Bone marrow (tissue), 2 donors: ENCODE measurements around the gene SF1.
A peak's percentile ranks its signal among the peaks of the same experiment; 100 is the strongest.

Experiments used
- DNase-seq, 2 donors: peaks; one replicate each; lab custom pipeline; 2025; lab: John Stamatoyannopoulos, UW

SF1 gene

GRCh38 chr11:64724863-64725532, 53.3 kb downstream of the SF1 start:
- no peak for DNase-seq

- no peak for DNase-seq
Measured at GRCh38 chr11:64723907-64724862, 54.2 kb downstream of the SF1 start.

GRCh38 chr11:64723117-64723906, 55.0 kb downstream of the SF1 start, which contains the start of gene NRXN2:
Gene NRXN2, minus strand, starts transcription at chr11:64723197. Its CDS starts 9,498 bp downstream, at chr11:64713699.
- peak; percentile 14 to 54 for DNase-seq

GRCh38 chr11:64722141-64723065, 55.9 kb downstream of the SF1 start:
- no peak for DNase-seq

GRCh38 chr11:64721359-64721699, 57.0 kb downstream of the SF1 start:
- DNase-seq, result no peak

- DNase-seq, result no peak
Measured at GRCh38 chr11:64720640-64721358, 57.5 kb downstream of the SF1 start.

- no peak for DNase-seq
Measured at GRCh38 chr11:64720167-64720566, 58.2 kb downstream of the SF1 start.

GRCh38 chr11:64719406-64719805, 58.9 kb downstream of the SF1 start:
- DNase-seq, result no peak

GRCh38 chr11:64718780-64719124, 59.6 kb downstream of the SF1 start:
- no peak for DNase-seq

- DNase-seq, result no peak
Measured at GRCh38 chr11:64718084-64718779, 60.1 kb downstream of the SF1 start.

- DNase-seq, result no peak
Measured at GRCh38 chr11:64717268-64717578, 61.1 kb downstream of the SF1 start.

GRCh38 chr11:64716473-64717267, 61.7 kb downstream of the SF1 start:
- peak in 1 of 2 donors; percentile 16 for DNase-seq

- DNase-seq, result no peak
Measured at GRCh38 chr11:64715756-64716472, 62.4 kb downstream of the SF1 start.

GRCh38 chr11:64715110-64715509, 63.2 kb downstream of the SF1 start:
- DNase-seq, result no peak

- DNase-seq, result no peak
Measured at GRCh38 chr11:64714666-64715065, 63.7 kb downstream of the SF1 start.
